ENCODE data around the gene CEP112. TPM values are rescaled to one million over a fixed set of nuclear protein-coding genes. Genes with fewer than 3 reads are reported as not detected.

The CEP112 gene
- total and polyA plus RNA-seq, 9 of the 15 experiments (the other 6 are each of a cell fraction or from before 2014, with no cell fraction given), result 0.84 TPM; not detected in 8

- TF ChIP-seq ZNF780A (CRISPR knock-in tag; IDR thresholded peaks at IDR 0.05) (no peak), RBM39 (optimal IDR thresholded peaks at IDR 0.05; ENCODE audit: low read depth, low read length) (no peak), SMARCC2 (IDR thresholded peaks at IDR 0.05; ENCODE audit: low read depth) (no peak)
These were observed 536.2 kb downstream of the CEP112 start (continued) for GRCh38 chr17:65655706-65656105.

- TF ChIP-seq ARHGAP35 (IDR thresholded peaks at IDR 0.05; ENCODE audit: partially characterized antibody), result no peak
- no peak for TF ChIP-seq USF1 (CRISPR knock-in tag; IDR thresholded peaks at IDR 0.05)
- peak; percentile 82 for TF ChIP-seq ZFP1 (CRISPR knock-in tag; IDR thresholded peaks at IDR 0.05)
- BruUV-seq (replicated peaks), result no TSS peak
- Histone ChIP-seq H3K27me3 (ENCODE audit: control insufficient read depth in 2 of 2, insufficient read depth in 2 of 2, low read length in 2 of 2) (no peaks in the 10 kb centered on the region), H3K9ac (ENCODE audit: insufficient read depth in 1 of 2, low read depth in 2 of 2, low read length in 2 of 2) (no peak overlapping the region), H3K27ac (ENCODE audit: extremely low read depth, low read depth, low read length) (no peak overlapping the region), H3K4me1 (replicated peaks in 1 of 2; ENCODE audit: control insufficient read depth in 2 of 2, insufficient read depth in 2 of 2, low read length in 2 of 2) (no peaks in the 10 kb centered on the region), H4K20me1 (replicated peaks; ENCODE audit: control insufficient read depth, insufficient read depth, low read length) (no peaks in the 10 kb centered on the region), H3K9me1 (ENCODE audit: control insufficient read depth, insufficient read depth, low read length) (no peaks in the 10 kb centered on the region), H3K4me3 (no peak overlapping the region), H3K9me3 (replicated peaks; ENCODE audit: control insufficient read depth, insufficient read depth, low read depth, low read length) (peaks cover 3% of the 10 kb centered on the region; the same call in 1 of the 2 replicates), H3K36me3 (ENCODE audit: control insufficient read depth, insufficient read depth, low read length) (no peaks in the 10 kb centered on the region), H2AFZ (ENCODE audit: low read depth, low read length) (no peak overlapping the region), H3K79me2 (ENCODE audit: control insufficient read depth, insufficient read depth, low read length) (no peaks in the 10 kb centered on the region), H3K4me2 (ENCODE audit: insufficient read depth, low read length) (no peak overlapping the region)
- intact Hi-C loops (cut with micrococcal nuclease), result no loop called here
- in situ Hi-C loops (cut with MboI), result no loop called here
- DNase-seq (ENCODE audit: extremely low read depth in 1 of 4, low spot score in 3 of 4) (no peak), ATAC-seq (no peak), FAIRE-seq (no peak)
- ChIA-PET POLR2A (interaction anchor here (0.8 kb wide), 1 partner anchor 11 kb away, joined by 3 read pairs; no protein-coding TSS in a partner anchor), CTCF (ENCODE audit: low intra/inter-chr PET ratio) (no interaction called here)
- WGBS (ENCODE audit: insufficient coverage, low coverage, missing lambda C conversion rate), result 6% methylated on average over 1 of the region's 1 CpG
These were observed 547.4 kb downstream of the CEP112 start for GRCh38 chr17:65644545-65644944.
